22Rv1 (cell line): ENCODE measurements around the gene SEC22C.

Experiments
- H3K27ac ChIP-seq: fragments of 450-650 bp; 2 replicates; pipeline ENCODE4 v1.5.1; 2017
- CTCF ChIP-seq: fragments of 450-650 bp; IDR thresholded peaks from 2 replicates; pipeline ENCODE4 v1.5.1; 2017; ENCODE audit warnings: mild to moderate bottlenecking
- ZFX ChIP-seq: fragments of 450-650 bp; IDR thresholded peaks from 2 replicates; pipeline ENCODE4 v1.6.1; 2017; ENCODE audit warnings: antibody characterized with exemption, borderline replicate concordance

The SEC22C gene

GRCh38 chr3:42516443-42516842 is 65.3 kb downstream of the SEC22C start:
- H3K27ac ChIP-seq, result peak overlapping the region; percentile 12; the same call in 1 of the 2 replicates
- TF ChIP-seq ZFX, result no peak
- TF ChIP-seq CTCF, result no peak

GRCh38 chr3:42515976-42516375 is 65.8 kb downstream of the SEC22C start:
- no peak overlapping the region for H3K27ac ChIP-seq
- TF ChIP-seq ZFX, result no peak
- no peak for TF ChIP-seq CTCF

GRCh38 chr3:42515391-42515916 is 66.3 kb downstream of the SEC22C start:
- H3K27ac ChIP-seq, result no peak overlapping the region
- TF ChIP-seq CTCF, result no peak

- TF ChIP-seq CTCF, result no peak
- TF ChIP-seq ZFX, result no peak
- no peak overlapping the region for H3K27ac ChIP-seq
Observed at GRCh38 chr3:42514876-42515275, 66.9 kb downstream of the SEC22C start.

GRCh38 chr3:42513521-42513920 is 68.2 kb downstream of the SEC22C start:
- H3K27ac ChIP-seq, result no peak overlapping the region
- TF ChIP-seq ZFX, result no peak
- TF ChIP-seq CTCF, result no peak

GRCh38 chr3:42513121-42513520 is 68.6 kb downstream of the SEC22C start:
- no peak overlapping the region for H3K27ac ChIP-seq
- no peak for TF ChIP-seq ZFX
- no peak for TF ChIP-seq CTCF

GRCh38 chr3:42511736-42512135 is 70.0 kb downstream of the SEC22C start:
- H3K27ac ChIP-seq, result no peak overlapping the region
- TF ChIP-seq ZFX (no peak), CTCF (no peak)
